Neural cell (in vitro differentiated cells): ENCODE results near the gene ARHGEF16.

Experiments used
- EP300 ChIP-seq: fragments of 450-650 bp; conservative IDR thresholded peaks from 2 replicates; pipeline ENCODE4 v1.6.1; 2014; ENCODE audit warnings: antibody characterized with exemption, mild to moderate bottlenecking, moderate library complexity; ENCODE audit not compliant: poor library complexity, severe bottlenecking
- EZH2 ChIP-seq: fragments of 200-600, 300-800 bp; shearing (Covaris generic), sonication (generic); IDR thresholded peaks from 2 replicates; pipeline ENCODE4 v1.6.1; 2014; ENCODE audit warnings: antibody characterized with exemption, low read length, borderline replicate concordance, mild to moderate bottlenecking; ENCODE audit not compliant: insufficient read depth, poor library complexity, severe bottlenecking
- POLR2AphosphoS5 ChIP-seq: IDR thresholded peaks from 2 replicates; pipeline ENCODE4 v1.6.1; 2012
- RAD21 ChIP-seq: fragments of 450-650 bp; conservative IDR thresholded peaks from 2 replicates; pipeline ENCODE4 v1.6.1; 2014; ENCODE audit warnings: antibody characterized with exemption, mild to moderate bottlenecking, moderate library complexity
- SMC3 ChIP-seq: fragments of 450-650 bp; conservative IDR thresholded peaks from 2 replicates; pipeline ENCODE4 v1.6.1; 2014; ENCODE audit warnings: antibody characterized with exemption, mild to moderate bottlenecking, moderate library complexity; ENCODE audit not compliant: poor library complexity
- TAF1 ChIP-seq: IDR thresholded peaks from 2 replicates; pipeline ENCODE4 v1.6.1; 2012; ENCODE audit warnings: low read depth
- TF ChIP-seq, protein P1 (sequence below): fragments of 450-650 bp; IDR thresholded peaks from 2 replicates; pipeline ENCODE4 v1.5.1; 2014; ENCODE audit warnings: antibody characterized with exemption, mild to moderate bottlenecking, moderate library complexity; ENCODE audit not compliant: poor library complexity, severe bottlenecking

DNA sequence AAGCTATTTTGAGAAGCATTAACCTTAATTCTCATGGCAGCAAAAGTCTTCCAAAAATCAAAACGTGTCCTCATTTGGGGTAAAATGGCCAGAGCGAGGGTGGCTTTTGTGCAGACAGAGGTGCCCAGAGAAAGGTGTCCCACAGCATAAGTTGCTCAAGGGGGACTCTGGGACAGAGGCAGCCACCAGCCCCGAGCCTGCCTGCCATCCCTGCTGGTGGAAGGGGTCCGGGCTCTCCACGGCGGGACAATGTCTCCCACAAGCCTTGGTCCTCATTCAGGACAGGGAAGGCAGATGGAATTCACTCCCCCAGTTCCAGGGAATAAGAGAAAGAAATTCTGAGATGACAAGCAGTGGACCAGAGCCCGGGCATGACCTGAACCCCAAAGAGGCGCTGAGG is 12.6 kb upstream of the ARHGEF16 start:
- TF ChIP-seq, protein P1, sequence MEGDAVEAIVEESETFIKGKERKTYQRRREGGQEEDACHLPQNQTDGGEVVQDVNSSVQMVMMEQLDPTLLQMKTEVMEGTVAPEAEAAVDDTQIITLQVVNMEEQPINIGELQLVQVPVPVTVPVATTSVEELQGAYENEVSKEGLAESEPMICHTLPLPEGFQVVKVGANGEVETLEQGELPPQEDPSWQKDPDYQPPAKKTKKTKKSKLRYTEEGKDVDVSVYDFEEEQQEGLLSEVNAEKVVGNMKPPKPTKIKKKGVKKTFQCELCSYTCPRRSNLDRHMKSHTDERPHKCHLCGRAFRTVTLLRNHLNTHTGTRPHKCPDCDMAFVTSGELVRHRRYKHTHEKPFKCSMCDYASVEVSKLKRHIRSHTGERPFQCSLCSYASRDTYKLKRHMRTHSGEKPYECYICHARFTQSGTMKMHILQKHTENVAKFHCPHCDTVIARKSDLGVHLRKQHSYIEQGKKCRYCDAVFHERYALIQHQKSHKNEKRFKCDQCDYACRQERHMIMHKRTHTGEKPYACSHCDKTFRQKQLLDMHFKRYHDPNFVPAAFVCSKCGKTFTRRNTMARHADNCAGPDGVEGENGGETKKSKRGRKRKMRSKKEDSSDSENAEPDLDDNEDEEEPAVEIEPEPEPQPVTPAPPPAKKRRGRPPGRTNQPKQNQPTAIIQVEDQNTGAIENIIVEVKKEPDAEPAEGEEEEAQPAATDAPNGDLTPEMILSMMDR, result no peak
- no peak for TF ChIP-seq RAD21
- TF ChIP-seq EP300, result no peak
- no peak for TF ChIP-seq EZH2
- no peak for TF ChIP-seq SMC3
- no peak for TF ChIP-seq TAF1
- no peak for TF ChIP-seq POLR2AphosphoS5
